ENCODE data around the gene CENPX. TPM values are rescaled to one million over a fixed set of nuclear protein-coding genes. Genes with fewer than 3 reads are reported as not detected.

The CENPX gene
- total and polyA plus RNA-seq, 2 of the 13 experiments (the other 11 are each of a cell fraction or from before 2014, with no cell fraction given): 92.7 to 170 TPM

GRCh38 chr17:82000803-82001570 lies 21.7 kb downstream of the CENPX start (continued):
- TF ChIP-seq, protein P1, sequence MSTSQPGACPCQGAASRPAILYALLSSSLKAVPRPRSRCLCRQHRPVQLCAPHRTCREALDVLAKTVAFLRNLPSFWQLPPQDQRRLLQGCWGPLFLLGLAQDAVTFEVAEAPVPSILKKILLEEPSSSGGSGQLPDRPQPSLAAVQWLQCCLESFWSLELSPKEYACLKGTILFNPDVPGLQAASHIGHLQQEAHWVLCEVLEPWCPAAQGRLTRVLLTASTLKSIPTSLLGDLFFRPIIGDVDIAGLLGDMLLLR (CRISPR knock-in tag; IDR thresholded peaks at IDR 0.05): peak; percentile 64; the same call in 1 of the 2 replicates
- TF ChIP-seq CAMTA2 (CRISPR knock-in tag; IDR thresholded peaks at IDR 0.05; ENCODE audit: borderline replicate concordance) (peak; percentile 81; the same call in 1 of the 2 replicates), EZH2 (conservative IDR thresholded peaks at IDR 0.05; ENCODE audit: low read depth, low read length) (no peak), ZNF563 (CRISPR knock-in tag; IDR thresholded peaks at IDR 0.05) (peak; percentile 65; the same call in 1 of the 2 replicates), SRSF9 (IDR thresholded peaks at IDR 0.05; ENCODE audit: borderline replicate concordance, insufficient read depth, low read depth, low read length, poor library complexity, severe bottlenecking) (no peak), ZFP36L2 (CRISPR knock-in tag; IDR thresholded peaks at IDR 0.05) (no peak; the same call in 1 of the 2 replicates), MLLT10 (CRISPR knock-in tag; IDR thresholded peaks at IDR 0.05) (no peak), GATAD1 (CRISPR knock-in tag; IDR thresholded peaks at IDR 0.05) (peak; percentile 61; the same call in 1 of the 2 replicates), HES4 (CRISPR knock-in tag; IDR thresholded peaks at IDR 0.05; ENCODE audit: borderline replicate concordance) (no peak), ZNF264 (CRISPR knock-in tag; IDR thresholded peaks at IDR 0.05) (peak; percentile 92), PAX8 (CRISPR knock-in tag; IDR thresholded peaks at IDR 0.05; ENCODE audit: borderline replicate concordance) (no peak), RFX1 (IDR thresholded peaks at IDR 0.05) (no peak), ZNF17 (CRISPR knock-in tag; IDR thresholded peaks at IDR 0.05) (no peak), ZNF652 (CRISPR knock-in tag; IDR thresholded peaks at IDR 0.05; ENCODE audit: borderline replicate concordance, low read depth) (peak; percentile 8; the same call in 1 of the 2 replicates), ZNF678 (CRISPR knock-in tag; IDR thresholded peaks at IDR 0.05) (no peak), KLF15 (CRISPR knock-in tag; IDR thresholded peaks at IDR 0.05; ENCODE audit: borderline replicate concordance) (peak; percentile 71; the same call in 1 of the 2 replicates), ZBTB2 (CRISPR knock-in tag; IDR thresholded peaks at IDR 0.05; ENCODE audit: low read depth) (peak; percentile 83; the same call in 1 of the 2 replicates), HIVEP1 (CRISPR knock-in tag; IDR thresholded peaks at IDR 0.05) (peak; percentile 99), ZNF674 (CRISPR knock-in tag; IDR thresholded peaks at IDR 0.05; ENCODE audit: low read depth) (no peak), ZNF44 (CRISPR knock-in tag; IDR thresholded peaks at IDR 0.05) (no peak), MAFG (CRISPR knock-in tag; IDR thresholded peaks at IDR 0.05) (no peak), TEAD2 (CRISPR knock-in tag; IDR thresholded peaks at IDR 0.05) (0 out of 2 replicates have a peak, but pooled peaks have one; percentile 61), ZFP62 (CRISPR knock-in tag; IDR thresholded peaks at IDR 0.05) (no peak; the same call in 1 of the 2 replicates), PRDM15 (CRISPR knock-in tag; IDR thresholded peaks at IDR 0.05) (peak; percentile 80; the same call in 1 of the 2 replicates)
- TF ChIP-seq, protein P2, sequence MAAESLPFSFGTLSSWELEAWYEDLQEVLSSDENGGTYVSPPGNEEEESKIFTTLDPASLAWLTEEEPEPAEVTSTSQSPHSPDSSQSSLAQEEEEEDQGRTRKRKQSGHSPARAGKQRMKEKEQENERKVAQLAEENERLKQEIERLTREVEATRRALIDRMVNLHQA (CRISPR knock-in tag; IDR thresholded peaks at IDR 0.05): 0 out of 2 replicates have a peak, but pooled peaks have one; percentile 30

All from HepG2 (cell line).